Measurements from ENCODE around the gene SLC16A1.
"Not testable (repeated sequence)": the region's sequence is repeated elsewhere in the genome, so short reads cannot be mapped to it uniquely, and the experiment has no call there.

Gene SLC16A1, protein sequence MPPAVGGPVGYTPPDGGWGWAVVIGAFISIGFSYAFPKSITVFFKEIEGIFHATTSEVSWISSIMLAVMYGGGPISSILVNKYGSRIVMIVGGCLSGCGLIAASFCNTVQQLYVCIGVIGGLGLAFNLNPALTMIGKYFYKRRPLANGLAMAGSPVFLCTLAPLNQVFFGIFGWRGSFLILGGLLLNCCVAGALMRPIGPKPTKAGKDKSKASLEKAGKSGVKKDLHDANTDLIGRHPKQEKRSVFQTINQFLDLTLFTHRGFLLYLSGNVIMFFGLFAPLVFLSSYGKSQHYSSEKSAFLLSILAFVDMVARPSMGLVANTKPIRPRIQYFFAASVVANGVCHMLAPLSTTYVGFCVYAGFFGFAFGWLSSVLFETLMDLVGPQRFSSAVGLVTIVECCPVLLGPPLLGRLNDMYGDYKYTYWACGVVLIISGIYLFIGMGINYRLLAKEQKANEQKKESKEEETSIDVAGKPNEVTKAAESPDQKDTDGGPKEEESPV

DNA sequence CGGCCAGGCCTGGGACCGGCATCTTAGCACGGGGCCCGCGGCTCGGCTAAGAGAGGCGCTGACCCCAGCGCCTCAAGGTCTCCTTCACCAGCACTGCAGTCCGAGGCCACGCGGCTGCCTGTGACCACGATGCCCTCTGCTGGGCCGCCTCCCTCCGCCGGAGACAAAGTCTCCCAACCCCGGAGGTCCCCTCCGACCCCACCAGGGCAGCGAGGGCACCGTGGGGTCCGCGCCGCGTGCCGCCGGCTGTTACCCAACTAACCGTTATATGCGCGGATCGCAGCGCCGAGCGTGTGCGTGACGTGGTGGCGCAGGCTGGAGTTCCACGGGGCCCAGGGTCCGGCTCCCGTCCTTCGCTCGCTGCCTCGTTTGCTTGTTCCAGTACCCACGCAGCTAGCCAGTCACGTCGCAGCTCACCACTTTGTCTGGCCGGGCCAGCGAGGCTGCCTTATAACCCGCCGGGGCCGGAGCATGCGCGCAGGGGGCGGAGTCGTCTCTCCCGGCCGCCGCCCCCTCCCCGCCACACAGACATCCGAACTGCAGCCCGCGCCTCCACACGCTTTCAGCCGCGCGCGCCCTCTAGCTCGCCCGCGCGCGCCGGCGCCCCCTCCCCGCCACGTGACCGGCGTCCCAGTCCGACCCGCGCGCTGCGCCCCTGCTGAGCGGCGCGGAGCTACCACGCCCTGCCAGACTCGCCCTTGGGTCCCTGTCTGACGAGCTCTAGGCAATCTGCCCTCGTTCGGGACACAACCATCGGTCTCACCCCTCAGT is at the start of gene SLC16A1:
TSS of gene SLC16A1 (minus strand) at position 424 of the 771 bp plus-strand sequence. CDS start 26,888 bp downstream, outside the sequence.
- peak; percentile 86 to 89 for DNase-seq (ENCODE audit: low read depth in 2 of 2)

DNA sequence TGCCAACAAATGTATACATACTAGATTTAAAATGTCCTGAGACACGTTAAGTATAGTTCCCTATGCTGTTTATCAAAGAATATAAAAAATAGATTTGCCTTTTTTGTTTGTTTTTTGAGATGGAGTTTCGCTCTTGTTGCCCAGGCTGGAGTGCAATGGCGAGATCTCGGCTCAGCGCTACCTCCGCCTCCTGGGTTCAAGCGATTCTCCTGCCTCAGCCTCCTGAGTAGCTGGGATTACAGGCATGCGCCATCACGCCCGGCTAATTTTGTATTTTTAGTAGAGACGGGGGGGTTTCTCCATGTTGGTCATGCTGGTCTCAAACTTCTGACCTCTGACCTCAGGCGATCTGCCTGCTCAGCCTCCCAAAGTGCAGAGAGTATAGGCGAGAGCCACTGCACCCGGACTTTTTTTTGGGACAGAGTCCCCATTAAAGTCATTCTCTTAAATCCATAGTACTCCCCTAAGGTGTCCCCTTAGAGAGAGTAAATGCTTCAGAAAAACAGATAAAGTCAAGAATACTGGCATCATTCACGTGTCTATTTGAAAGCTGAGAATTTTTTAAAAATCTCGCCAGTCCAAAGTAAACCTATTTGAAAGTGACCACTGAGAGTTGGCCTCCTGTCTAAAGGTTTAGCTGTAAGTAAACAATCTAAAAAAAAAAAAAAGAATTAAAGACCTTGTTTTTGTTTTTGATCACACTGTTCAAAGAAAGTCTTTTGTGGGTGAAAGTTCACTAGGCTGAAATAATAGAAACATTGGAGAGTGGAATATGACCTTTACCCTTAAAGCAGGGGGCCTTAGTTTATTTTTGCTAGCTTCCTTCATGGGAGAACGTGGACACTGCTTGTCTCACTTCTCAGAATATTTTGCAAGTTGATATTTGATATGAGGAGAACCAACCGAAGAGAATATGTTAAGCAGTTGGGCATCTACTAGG is 48.0 kb upstream of the SLC16A1 start:
- DNase-seq (ENCODE audit: low read depth in 2 of 2): no peak

DNA sequence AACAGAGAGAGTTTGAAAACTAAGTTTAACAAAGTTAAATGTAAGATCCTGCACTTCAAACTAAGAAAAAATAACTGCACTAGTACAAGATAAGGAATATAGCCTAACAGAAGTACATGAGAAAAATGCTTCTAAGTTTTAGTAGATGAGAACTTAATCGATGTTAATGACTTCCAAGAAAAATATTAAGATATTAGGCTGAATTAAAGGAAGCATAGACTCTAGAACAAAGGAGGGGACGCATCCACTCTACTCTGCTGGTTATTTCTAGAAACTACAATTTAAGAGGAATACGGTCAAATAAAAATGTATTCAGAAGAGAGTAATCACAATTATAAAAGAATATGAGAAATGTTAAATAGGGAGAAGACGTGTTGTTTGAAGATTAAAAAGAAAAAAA is 46.3 kb upstream of the SLC16A1 start:
- no peak for DNase-seq (ENCODE audit: low read depth in 2 of 2)

DNA sequence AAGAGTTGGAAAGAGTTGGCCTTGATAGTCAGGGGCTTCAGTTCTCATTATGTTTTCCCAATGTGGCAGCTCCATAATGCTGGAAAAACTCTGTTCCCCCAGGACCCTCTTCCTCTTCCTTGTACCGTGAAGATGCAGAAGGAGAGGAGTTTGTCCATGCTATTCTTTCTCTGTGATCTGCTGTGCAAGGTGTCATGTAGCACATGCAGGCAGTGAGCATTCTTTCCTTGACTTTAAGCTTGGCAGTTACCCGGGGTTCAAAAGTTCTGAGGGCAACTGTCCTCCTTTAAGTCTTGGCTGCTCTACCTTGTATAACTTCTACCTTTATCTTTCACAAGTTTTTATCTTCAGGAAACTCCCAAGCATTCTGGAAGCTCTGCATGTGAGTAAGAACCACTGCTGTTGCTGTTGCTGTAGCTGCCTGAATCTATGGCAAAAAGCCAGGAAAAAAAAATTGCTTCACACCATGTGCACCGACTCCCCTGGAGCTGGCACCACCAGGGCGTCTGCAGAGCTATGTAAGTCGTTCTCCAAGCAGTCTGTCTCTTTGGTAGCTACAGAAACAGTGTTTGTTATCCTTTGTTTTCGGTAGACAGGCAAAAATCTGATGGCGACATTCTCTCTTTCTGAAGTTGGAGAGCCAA is 42.7 kb upstream of the SLC16A1 start:
- DNase-seq (ENCODE audit: low read depth in 2 of 2): no peak

DNA sequence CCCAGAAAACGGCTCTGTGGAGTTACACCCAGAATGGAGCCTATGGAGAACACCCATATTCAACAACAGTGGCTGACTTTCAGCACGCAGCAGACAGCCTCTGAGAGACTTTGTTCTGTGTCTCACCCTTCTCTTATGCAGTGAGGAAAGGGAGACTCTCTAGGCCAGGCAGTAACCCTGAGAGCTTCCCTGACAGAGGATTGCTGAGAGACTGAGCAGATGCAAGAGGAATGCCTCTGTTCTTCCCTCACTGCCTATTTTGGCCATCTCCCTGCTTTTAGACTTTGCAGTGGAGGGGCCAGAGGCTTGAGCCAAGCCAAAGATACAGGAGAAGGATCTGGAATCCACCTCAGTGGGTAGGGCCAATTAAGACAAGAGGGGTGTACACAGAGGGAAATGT is 41.8 kb upstream of the SLC16A1 start:
- no peak for DNase-seq (ENCODE audit: low read depth in 2 of 2)

DNA sequence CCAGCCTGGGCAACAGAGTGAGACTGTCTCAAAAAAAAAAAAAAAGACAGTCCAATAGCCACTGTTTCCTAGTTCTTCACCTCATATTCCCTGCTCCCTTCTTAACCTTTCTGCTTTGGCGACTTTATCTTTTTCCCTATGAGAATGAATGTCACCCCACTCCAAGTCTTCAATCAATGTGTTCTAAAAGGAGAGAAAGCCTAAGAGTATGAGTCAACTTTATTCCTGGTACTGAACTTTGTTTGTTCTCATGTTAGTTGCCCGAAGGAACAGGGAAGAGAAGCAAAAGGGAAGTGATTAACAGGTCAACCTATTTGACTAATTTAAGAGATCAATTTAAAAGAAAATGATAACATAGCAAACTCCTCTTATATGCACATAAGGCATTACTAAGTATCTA is 39.9 kb upstream of the SLC16A1 start:
- no peak for DNase-seq (ENCODE audit: low read depth in 2 of 2)

DNA sequence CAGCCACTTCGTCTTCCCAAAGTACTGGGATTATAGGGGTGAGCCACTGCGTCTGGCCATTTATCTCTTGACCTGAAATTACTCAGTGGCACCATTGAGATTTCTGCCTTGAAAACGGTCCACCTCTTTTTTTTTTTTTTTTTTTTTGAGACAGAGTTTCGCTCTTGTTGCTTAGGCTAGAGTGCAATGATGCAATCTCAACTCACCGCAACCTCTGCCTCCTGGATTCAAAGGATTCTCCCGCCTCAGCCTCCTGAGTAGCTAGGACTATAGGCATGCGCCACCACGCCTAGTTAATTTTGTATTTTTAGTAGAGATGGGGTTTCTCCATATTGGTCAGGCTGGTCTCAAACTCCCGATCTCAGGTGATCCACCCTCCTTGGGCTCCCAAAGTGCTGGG is 39.0 kb upstream of the SLC16A1 start:
- not testable (repeated sequence) for DNase-seq (ENCODE audit: low read depth in 2 of 2)

DNA sequence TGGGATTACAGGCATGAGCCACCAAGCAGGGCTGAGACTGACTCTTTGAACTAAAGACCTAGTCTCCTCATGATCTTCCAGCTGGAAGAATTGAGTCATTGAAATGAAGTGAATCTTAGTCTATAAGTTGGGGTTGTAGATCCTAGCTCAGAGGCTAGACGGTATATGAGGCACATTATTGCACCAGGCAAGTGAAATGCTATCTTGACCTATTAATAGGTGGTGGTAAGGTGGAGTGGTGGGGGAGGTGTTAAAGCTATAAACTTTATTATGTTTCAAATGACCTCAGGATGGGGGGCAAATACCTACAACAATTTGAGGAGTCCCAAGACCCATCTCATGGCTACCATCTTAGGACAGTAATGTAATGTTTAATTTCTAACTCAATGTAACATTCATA is 36.8 kb upstream of the SLC16A1 start:
- DNase-seq (ENCODE audit: low read depth in 2 of 2): no peak

DNA sequence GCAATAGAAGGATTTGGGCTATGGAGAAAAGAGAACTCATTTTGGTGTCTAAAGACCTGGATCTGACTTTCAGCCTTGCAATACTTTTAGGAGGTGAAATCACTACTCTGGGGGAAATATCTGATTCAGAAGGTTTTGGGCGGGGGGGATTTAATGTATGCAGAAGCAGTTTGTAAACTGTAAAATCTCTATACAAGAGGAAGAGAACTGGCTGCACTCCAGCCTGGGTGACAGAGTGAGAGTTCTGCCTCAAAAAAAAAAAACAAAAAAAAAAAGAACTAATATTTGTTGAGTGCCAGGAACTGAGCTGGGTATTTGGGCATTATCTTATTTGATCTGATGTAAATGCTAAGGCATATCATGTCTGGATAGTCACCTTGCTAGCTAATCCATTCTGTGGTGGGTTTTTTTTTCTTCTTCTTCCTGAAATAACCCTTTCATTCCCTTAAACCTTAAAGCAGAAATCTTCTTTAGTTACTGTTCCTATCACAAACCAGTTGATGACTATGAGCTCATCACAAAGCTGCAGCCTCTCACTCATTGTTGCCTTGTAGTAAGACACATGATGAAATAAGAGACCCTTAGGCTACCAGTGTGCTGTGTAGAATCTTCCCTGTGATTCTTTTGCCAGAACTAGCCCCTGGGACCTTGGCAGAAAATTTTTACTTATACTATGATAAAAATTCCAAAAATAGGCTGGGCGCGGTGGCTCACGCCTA is 35.6 kb upstream of the SLC16A1 start:
- no peak for DNase-seq (ENCODE audit: low read depth in 2 of 2)

DNA sequence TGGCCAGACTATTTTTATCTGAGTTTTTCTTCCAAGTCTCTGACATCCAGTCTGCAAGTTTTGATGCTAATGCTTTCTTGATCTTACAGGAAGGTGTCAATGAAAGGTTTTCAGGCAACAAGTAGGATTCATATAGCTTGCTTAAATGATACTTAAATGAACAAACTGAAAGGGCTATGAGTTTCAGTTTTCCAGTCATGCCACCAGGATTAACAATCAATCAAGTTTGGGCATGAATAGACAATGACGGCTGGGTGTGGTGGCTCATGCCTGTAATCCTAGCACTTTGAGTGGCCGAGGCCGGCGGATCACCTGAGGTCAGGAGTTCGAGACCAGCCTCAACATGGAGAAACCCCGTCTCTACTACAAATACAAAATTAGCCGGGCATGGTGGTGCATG is 34.3 kb upstream of the SLC16A1 start:
- no peak for DNase-seq (ENCODE audit: low read depth in 2 of 2)

DNA sequence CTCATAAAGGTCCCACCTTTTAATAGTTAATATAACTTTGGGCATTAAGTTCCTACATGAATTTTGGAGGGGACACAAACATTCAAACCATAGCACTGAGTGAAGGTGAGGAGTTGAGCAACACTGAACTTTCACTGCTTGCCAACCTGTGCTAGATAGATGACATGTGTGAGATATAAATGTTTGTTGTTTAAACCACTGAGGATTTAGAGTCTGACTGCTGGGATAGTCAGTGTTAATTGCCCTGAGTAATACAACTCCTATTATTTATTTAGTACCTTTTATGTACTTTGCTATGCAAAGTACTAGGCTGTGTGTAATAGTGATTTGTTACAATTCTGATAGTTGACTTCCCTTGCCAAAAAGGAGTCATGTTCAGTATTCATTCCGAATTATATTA is 32.4 kb upstream of the SLC16A1 start:
- DNase-seq (ENCODE audit: low read depth in 2 of 2): no peak

DNA sequence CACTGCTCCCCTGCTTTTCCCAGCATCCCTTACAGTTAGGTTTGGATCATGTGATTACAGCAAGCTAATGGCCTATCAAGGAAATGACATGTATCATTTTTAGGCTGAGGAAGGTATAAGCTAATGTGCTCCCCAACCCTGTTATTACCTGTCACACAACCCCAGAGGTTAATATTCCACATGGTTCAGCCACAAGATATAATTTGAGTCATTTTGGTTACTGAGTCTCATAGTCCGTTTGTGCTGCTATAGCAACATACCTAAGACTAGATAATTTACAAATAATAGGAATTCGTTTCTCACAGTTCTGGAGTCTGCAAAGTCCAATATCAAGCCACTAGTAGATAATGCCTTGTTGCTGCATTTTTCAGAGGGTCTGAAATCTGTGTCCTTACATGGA is 29.1 kb upstream of the SLC16A1 start:
- DNase-seq (ENCODE audit: low read depth in 2 of 2): no peak

DNA sequence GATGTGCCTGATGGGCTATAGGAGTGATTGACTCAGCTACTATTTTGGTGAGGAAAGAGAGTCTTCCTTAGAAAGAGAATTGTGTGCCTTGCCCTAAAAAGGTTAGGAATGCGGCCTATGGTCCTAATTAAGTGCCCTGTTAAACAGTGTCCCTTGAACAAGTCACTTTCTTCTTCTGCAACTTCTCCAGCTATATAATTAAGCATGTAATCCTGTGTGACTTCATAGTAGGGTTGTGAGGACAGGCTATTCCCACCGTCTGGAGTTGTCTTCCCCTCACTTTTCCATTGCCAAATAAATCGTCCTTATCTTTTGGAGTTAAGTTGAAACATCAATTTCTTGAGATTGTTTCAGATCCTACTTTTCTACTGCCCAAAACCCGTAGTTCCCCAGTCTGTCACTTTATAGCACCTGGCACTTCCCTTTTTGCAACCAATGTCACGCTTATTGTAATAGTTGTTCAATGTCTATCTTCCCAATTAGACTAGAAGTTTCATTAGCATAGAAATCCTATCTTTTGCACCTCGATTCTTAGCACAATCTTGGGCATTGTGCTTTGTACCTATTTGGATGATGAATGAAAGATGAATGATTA is 27.6 kb upstream of the SLC16A1 start:
- DNase-seq (ENCODE audit: low read depth in 2 of 2): no peak

DNA sequence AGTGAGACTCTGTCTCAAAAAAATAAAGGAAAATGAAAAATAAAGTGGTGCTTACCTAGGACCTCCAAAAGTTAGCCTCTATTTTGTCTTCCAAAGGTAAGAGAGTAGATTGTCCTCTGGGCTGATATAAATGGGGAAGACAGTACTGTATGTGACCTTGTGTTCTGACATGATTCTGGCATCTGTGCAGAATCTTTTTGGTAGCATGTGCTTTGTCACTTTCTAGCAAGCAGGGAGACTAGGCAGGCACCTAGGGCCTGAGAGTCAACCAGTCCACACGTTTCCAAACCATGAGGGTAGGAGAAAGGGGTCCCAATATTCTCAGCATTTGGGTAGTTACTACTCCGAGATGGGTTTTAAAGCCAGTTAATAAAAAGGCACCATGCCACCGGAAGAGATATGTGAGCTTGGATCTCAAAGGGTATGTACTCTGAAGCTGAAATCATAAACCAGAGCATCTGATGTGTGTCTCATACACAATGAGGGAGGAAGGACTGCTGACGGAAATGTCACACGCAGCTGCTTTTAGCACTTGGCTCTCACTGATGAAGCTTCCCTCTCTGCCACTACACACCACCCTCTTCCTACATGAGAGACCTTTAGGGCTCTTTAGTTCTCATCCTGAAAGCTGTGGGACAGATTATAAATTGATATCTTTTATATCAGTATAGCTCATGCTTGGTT is 27.0 kb upstream of the SLC16A1 start:
- no peak for DNase-seq (ENCODE audit: low read depth in 2 of 2)

DNA sequence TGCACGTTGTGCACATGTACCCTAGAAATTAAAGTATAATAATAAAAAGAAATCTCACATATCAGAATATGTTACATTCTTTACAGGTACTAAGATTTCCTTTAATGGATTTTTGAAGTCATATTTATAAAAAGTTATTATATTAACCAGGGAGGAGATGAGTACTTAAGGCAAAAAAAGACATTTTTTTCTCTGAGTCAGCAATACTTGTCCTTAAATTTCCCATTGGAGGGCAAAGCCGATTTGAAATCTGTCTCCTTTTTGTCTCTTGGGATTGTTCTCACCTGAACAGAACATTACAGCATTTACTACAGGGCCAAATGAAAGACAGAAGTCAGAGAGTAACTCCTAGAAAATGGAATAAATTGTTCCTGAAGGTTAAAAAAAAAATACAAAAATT is 26.3 kb upstream of the SLC16A1 start:
- DNase-seq (ENCODE audit: low read depth in 2 of 2): no peak

DNA sequence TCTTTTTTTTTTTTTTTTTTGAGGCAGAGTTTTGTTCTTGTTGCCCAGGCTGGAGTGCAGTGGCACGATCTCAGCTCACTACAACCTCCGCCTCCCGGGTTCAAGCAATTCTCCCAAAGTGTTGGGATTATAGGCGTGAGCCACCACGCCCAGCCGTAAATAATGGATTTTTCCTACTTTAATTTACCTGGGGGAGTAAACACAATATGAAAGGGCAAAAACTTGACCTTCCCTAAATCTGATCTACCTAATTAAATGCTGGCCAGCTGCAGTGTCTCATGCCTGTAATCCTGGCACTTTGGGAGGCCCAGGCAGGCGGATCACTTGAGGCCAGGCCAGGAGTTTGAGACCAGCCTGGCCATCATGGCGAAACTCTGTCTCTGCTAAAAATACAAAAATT is 25.8 kb upstream of the SLC16A1 start:
- DNase-seq (ENCODE audit: low read depth in 2 of 2): not testable (repeated sequence)

DNA sequence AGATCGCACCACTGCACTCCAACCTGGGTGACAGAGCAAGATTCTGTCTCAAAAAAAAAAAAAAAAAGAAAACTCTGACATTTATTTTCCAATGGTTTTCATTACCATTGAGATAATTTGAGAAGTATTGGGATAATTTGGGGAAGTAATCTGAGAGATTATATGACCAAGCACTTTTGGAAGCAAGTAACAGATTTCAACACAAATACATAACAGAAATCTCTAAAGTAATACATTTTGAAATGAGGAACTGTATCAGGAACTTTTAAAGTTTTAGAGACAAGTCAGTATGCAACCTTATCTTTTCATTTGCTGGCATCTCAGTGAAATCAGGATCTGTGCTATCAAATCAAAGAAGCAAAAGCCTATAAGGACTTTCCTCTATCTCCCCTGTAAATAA is 25.4 kb upstream of the SLC16A1 start:
- DNase-seq (ENCODE audit: low read depth in 2 of 2): no peak

DNA sequence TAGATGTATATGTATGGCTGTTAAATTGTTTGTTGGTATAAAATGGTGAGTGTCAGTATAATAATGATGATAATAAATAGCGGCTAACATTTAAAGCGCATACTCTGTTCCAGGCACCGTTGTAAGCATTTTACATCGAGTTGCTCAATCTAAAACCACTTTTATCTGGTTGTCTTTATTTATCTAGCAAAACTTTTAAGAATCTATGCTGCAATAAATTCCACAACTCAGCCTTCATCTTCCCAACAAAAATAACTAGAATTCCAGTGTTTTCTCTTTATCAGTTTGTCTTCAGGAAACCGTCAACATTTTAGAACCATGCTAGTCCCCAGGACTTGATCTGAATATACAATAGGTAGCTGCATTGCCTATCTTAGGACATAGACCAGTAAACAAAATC is 19.3 kb upstream of the SLC16A1 start:
- DNase-seq (ENCODE audit: low read depth in 2 of 2): no peak

DNA sequence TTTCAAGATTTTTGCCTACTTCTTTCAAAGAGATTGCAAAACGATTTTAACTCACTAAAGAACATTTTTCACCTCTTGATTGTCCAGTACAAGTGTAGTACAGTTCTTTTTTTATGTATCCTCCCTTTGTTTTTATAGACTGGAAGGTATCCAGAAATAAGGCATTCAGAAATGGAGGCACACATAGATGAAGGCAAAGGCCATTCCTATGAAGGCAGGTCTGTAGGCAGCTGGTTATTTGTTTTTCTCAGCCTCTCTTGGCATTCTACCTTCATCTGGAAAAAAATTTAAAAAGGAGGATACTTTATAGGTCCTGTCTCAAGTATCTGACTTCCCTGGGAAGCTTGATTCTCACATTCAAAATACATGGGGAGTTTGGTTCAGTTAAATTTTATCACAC is 18.6 kb upstream of the SLC16A1 start:
- no peak for DNase-seq (ENCODE audit: low read depth in 2 of 2)

DNA sequence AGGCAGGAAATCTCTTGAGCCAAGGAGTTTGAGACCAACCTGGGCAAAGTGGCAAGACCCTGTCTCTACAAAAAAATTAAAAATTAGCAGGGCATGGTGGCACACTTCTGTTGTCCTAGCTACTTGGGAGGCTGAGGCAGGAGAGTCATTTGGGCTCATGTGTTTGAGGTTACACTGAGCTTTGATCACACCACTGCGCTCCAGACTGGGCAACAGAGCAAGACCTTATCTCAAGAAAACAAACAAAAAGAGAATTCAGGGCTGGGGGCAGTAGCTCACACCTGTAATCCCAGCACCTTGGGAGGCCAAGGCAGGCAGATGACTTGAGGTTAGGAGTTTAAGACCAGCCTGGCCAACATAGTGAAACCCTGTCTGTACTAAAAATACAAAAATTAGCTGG is 17.8 kb upstream of the SLC16A1 start:
- DNase-seq (ENCODE audit: low read depth in 2 of 2): no peak

Data from activated CD4-positive, alpha-beta T cell treated with anti-CD3 and anti-CD28 coated beads for 24 hours (primary cell).